Endothelial cell (in vitro differentiated cells): ENCODE results near the gene AGPAT2. TPM values are rescaled to one million over a fixed set of nuclear protein-coding genes. Genes with fewer than 3 reads are reported as not detected.

Source experiments
- DNase-seq: peaks from one replicate; pipeline ENCODE4 v3.0.0; 2021; ENCODE audit warnings: low spot score
- H3K27ac Mint-ChIP-seq: one replicate; pipeline ENCODE4 v1.8.0; 2021; ENCODE audit warnings: mixed read lengths, inconsistent platforms; ENCODE audit not compliant: unreplicated experiment
- H3K27me3 Mint-ChIP-seq: one replicate; pipeline ENCODE4 v1.8.0; 2021; ENCODE audit warnings: mild to moderate bottlenecking, moderate library complexity, mixed read lengths, inconsistent platforms; ENCODE audit not compliant: unreplicated experiment
- H3K36me3 Mint-ChIP-seq: one replicate; pipeline ENCODE4 v1.8.0; 2021; ENCODE audit warnings: mild to moderate bottlenecking, low read depth, mixed read lengths, inconsistent platforms; ENCODE audit not compliant: unreplicated experiment
- H3K4me1 Mint-ChIP-seq: one replicate; pipeline ENCODE4 v1.8.0; 2021; ENCODE audit warnings: mild to moderate bottlenecking, mixed read lengths, inconsistent platforms; ENCODE audit not compliant: unreplicated experiment
- H3K4me3 Mint-ChIP-seq: one replicate; pipeline ENCODE4 v1.8.0; 2021; ENCODE audit warnings: mild to moderate bottlenecking, mixed read lengths, inconsistent platforms; ENCODE audit not compliant: unreplicated experiment
- H3K9me3 Mint-ChIP-seq: one replicate; pipeline ENCODE4 v1.8.0; 2021; ENCODE audit warnings: mixed read lengths, inconsistent platforms; ENCODE audit not compliant: unreplicated experiment
- total RNA-seq: library from RNA; stranded (reverse); fragmentation: NEBNext Ultra II Directional; extraction: Animal tissue kit (Norgen Biotek cat#: 25700); gene quantifications from one replicate; pipeline ENCODE4 v1.2.1, GENCODE V29; 2021; ENCODE audit not compliant: unreplicated experiment
- TF ChIP-seq, protein P1 (sequence below): fragments of 200-600 bp; sonication (generic); IDR thresholded peaks from one replicate; pipeline ENCODE4 v1.5.0; 2021; ENCODE audit warnings: antibody characterized with exemption; ENCODE audit not compliant: unreplicated experiment

Gene AGPAT2
- total RNA-seq, 1 donor from 2014 or later, result 38.9 TPM

DNA sequence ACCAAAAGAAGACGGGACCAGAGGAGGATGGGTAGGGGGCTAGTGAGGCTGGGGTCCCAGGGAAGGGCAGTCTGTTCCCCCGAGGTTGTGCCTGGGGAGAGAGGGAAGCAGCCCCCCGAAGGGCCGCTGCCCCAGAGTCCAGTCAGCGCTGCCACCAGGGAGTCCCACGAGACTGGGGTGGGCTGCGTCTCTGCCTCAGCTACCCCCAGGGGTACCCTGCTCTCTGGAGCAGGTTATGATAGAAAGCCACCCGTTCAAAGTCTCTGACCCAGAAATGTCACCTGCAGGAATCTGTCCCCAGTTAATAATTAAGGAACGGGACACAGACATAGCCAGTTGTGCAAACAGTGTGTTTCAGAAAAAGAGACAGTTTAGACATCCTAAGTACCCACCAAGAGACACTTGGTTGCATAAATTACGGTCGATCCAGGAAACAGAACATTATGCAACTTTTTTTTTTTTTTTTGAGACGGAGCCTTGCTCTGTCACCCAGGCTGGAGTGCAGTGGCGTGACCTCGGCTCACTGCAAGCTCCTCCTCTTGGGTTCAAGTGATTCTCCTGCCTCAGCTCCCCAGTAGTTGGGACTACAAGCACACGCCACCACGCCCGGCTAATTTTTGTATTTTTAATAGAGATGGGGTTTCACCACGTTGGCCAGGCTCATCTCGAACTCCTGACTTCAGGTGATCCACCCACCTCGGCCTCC lies 10.7 kb upstream of the AGPAT2 start:
- Mint-ChIP-seq H3K27me3 (peaks cover 8% of the 10 kb centered on the region), H3K36me3 (no peaks in the 10 kb centered on the region), H3K9me3 (no peaks in the 10 kb centered on the region), H3K4me3 (no peak overlapping the region), H3K27ac (no peak overlapping the region), H3K4me1 (peaks cover 34% of the 10 kb centered on the region)
- TF ChIP-seq, protein P1, sequence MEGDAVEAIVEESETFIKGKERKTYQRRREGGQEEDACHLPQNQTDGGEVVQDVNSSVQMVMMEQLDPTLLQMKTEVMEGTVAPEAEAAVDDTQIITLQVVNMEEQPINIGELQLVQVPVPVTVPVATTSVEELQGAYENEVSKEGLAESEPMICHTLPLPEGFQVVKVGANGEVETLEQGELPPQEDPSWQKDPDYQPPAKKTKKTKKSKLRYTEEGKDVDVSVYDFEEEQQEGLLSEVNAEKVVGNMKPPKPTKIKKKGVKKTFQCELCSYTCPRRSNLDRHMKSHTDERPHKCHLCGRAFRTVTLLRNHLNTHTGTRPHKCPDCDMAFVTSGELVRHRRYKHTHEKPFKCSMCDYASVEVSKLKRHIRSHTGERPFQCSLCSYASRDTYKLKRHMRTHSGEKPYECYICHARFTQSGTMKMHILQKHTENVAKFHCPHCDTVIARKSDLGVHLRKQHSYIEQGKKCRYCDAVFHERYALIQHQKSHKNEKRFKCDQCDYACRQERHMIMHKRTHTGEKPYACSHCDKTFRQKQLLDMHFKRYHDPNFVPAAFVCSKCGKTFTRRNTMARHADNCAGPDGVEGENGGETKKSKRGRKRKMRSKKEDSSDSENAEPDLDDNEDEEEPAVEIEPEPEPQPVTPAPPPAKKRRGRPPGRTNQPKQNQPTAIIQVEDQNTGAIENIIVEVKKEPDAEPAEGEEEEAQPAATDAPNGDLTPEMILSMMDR, result no peak
- DNase-seq, result no peak

DNA sequence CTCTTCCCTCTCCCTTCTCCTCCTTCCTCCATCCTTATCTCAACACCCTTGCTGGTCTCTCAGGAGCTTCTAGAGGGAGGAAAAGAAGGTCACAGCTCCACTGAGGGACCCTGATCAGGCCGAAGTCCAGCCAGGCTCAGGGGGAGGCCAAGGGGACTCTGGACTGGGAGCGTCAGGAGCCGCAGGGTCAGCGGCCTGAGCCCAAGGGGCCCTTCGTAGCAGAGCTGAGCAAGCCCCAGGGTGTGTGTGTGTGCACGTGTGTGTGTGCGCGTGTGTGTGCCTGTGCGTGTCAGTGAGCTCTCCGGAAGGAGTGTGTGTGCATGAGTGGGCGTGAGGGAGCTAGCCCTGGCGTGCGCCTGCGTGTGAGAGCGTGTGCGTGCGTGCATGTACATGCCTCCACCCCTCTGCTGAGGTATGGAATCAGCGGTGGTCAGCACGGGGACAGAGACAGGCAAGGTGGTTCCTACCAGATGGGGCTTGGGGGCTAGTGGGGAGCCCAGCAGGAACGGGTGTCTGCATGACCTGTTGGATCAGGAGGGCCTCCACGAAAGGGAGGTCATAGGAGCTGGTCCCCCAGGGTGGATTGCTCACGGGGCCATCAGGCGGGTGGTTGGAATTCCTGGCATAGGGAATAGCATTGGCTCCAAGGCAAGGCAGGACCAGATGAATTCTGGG lies 10.0 kb upstream of the AGPAT2 start:
- H3K4me3 Mint-ChIP-seq, result no peak overlapping the region
- H3K27ac Mint-ChIP-seq, result no peak overlapping the region
- no peaks in the 10 kb centered on the region for H3K36me3 Mint-ChIP-seq
- TF ChIP-seq, protein P1, result no peak
- H3K4me1 Mint-ChIP-seq, result peaks cover 36% of the 10 kb centered on the region
- no peaks in the 10 kb centered on the region for H3K9me3 Mint-ChIP-seq
- no peak for DNase-seq
- H3K27me3 Mint-ChIP-seq, result peaks cover 8% of the 10 kb centered on the region

DNA sequence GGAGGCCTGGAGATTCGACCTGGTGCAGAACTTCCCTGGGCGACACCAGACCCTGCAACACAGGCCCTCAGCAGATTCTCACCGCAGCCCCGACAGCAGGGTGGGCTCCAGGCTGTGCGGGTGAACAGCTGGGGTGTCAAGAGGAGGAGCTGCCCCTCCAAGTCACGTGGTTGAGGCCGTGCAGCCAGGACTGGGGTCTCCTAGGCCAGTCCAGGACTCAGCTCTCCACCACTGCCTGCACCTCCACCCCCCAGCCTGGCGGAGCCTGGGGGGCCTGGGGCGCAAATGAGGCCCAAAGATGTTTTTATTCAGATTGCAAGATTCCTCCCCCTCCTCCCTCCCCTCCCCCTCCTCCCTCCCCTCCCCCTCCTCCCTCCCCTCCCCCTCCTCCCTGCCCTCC lies 9.2 kb upstream of the AGPAT2 start:
- Mint-ChIP-seq H3K36me3 (no peaks in the 10 kb centered on the region), H3K27ac (no peak overlapping the region), H3K4me1 (peaks cover 29% of the 10 kb centered on the region), H3K9me3 (no peaks in the 10 kb centered on the region), H3K4me3 (no peak overlapping the region), H3K27me3 (peaks cover 5% of the 10 kb centered on the region)
- DNase-seq, result peak; percentile 8
- TF ChIP-seq, protein P1, result no peak

DNA sequence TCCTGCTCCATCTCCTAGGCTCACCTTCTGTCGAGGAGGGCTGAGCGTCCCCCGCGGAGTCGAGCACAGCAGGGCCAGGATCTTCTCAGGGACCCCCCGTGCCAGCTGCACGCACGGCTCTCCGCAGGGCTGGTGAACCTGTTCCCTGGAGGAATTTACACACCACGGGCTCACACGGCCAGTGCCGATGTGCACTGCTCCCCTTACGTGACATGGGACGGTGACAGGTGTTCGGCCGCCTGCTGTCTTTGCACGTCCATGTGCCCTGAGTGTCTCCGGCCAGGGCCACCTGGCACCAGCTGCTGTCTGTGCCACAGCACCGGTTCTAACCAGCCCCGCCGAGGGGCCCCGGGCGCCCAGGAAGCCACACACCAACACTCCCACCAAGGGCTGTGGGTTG lies 8.7 kb upstream of the AGPAT2 start:
- no peaks in the 10 kb centered on the region for H3K9me3 Mint-ChIP-seq
- no peak overlapping the region for H3K4me3 Mint-ChIP-seq
- no peaks in the 10 kb centered on the region for H3K36me3 Mint-ChIP-seq
- TF ChIP-seq, protein P1, result no peak
- DNase-seq, result no peak
- H3K27ac Mint-ChIP-seq, result no peak overlapping the region
- H3K27me3 Mint-ChIP-seq, result peaks cover 5% of the 10 kb centered on the region
- H3K4me1 Mint-ChIP-seq, result peaks cover 23% of the 10 kb centered on the region

DNA sequence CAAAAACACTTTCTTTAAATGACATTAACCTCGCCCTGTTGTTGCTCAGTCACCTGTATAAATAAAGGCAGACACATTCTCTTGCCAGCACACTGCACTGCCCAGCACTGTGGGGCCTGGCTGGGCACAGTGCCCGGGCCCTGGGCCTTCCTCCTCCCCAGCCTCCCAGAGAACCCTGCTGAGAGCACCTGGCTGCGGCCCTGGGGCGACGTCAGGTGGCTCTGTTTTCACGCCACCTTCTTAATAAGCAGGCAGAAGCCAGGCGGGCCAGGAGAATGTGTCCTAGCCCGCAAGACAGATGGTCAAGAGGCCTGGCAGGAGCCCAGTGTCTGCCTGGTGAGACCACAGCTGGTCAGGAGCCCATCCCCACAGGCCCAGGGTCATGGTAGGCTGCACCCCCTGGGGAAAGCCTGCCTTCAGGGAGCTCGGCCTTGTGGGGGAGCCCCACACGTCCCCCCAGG lies 8.2 kb upstream of the AGPAT2 start:
- DNase-seq, result no peak
- no peak overlapping the region for H3K4me3 Mint-ChIP-seq
- TF ChIP-seq, protein P1, result no peak
- H3K27me3 Mint-ChIP-seq, result peaks cover 3% of the 10 kb centered on the region
- H3K4me1 Mint-ChIP-seq, result peaks cover 22% of the 10 kb centered on the region
- H3K36me3 Mint-ChIP-seq, result no peaks in the 10 kb centered on the region
- no peak overlapping the region for H3K27ac Mint-ChIP-seq
- no peaks in the 10 kb centered on the region for H3K9me3 Mint-ChIP-seq
